ENCODE results near the gene RGS10.

The RGS10 gene

GRCh38 chr10:119517235-119518141 lies 25.0 kb downstream of the RGS10 start:
- DNase-seq: peak; percentile 35

GRCh38 chr10:119516381-119517234 lies 25.9 kb downstream of the RGS10 start:
- DNase-seq: peak; percentile 43

GRCh38 chr10:119515511-119516045 lies 26.9 kb downstream of the RGS10 start:
- DNase-seq: no peak

- DNase-seq: no peak
These were observed 27.7 kb downstream of the RGS10 start for GRCh38 chr10:119514819-119515218.

DNA sequence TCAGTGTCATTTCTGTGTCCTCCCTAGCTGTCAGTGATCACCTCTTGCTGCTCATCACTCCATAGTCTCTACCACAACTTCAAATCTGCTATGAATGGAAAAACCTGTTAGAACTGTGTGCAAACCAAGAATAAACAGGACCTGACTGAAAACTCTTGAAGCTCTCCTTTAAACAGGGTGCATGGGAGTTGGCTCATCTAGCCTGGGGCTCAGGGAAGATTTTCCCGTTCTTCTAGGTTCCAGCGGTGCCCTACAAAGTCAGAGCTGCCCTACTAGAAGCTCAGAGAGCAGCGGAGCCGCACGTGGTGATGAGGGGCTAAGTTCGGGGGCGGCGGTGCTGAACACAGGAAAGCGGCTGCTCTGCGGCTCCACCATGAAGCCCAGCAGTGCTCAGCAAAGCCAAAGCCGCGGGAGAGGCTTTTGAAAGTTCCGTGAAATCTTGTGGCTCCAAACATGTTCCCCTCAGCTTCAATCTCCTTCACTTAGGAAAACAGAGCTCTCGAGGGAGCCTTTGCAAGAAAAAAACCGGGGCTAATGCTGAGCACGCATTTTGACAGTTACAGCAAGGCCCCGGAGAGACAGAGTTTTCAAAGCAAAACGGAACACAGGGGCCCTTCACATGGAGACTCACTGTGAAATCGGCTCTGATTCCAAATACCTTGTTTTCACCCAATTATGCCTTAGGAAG lies 30.5 kb downstream of the RGS10 start:
- DNase-seq: no peak

DNA sequence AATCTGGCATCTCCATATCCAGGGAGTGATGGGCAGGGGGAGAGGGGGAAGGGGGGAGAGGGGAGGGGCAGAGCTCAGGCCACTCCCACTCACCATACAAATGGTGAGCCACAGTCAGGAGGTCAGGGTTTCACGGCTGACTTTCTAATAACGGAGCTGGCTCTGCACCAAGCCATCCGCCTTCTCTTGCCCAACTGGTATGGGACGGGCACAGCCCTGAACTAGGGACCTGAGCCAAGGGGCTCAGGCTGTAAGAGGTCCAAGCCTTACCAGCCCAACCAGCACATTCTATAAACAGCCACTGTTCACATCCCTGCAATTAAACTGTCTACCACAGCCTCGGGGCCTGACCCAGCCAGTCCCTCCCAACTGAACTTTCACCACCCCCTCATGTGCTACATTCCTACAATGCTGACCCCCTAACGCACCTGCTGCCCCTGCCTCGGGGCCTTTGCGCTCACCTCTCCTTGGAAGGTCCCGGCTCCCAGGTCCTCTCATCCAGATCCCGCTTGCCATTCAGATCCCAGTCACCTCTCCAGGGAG lies 32.5 kb downstream of the RGS10 start:
- no peak for DNase-seq

DNA sequence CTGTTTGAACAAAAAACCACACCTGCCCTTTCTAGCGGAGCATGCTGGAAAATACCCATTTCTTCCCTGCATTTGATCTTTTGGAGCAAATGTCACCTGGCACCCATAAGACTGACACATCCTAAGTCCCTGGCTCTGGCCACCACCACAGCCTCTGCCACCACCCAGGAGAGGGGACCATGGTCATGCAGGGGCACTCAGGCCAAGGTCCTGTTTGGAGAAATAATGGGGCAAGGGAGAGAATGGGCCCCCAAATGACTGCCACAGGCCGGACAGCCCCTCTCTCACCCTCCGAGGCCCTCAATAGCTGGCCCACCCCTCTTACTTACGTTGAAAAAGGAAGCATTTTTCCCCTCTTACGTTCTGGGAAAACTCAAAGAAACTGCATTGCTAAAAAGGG lies 35.4 kb downstream of the RGS10 start:
- no peak for DNase-seq

- no peak for DNase-seq
These were observed 36.8 kb downstream of the RGS10 start for GRCh38 chr10:119505588-119506315.

- DNase-seq: no peak
These were observed 37.4 kb downstream of the RGS10 start for GRCh38 chr10:119505131-119505551.

GRCh38 chr10:119504651-119505050 lies 37.9 kb downstream of the RGS10 start:
- no peak for DNase-seq

DNA sequence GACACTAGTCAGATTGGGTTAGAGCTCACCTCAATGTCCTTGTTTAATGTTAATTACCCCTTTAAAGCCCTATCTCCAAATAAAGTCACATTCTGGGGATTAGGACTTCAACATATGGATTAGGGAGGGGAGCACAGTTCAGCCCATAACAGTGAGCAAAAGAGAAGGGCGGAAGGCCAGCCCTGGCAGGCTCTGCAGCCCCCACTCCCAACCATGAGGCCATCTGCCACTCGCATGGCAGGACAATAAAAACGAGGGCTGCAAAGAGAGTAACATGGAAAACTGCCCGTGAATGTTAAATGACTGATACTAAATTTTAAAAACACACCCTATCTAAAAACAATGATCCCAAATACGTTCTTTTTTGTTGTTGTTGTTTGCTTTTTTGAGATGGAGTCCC lies 38.7 kb downstream of the RGS10 start:
- DNase-seq: no peak

DNA sequence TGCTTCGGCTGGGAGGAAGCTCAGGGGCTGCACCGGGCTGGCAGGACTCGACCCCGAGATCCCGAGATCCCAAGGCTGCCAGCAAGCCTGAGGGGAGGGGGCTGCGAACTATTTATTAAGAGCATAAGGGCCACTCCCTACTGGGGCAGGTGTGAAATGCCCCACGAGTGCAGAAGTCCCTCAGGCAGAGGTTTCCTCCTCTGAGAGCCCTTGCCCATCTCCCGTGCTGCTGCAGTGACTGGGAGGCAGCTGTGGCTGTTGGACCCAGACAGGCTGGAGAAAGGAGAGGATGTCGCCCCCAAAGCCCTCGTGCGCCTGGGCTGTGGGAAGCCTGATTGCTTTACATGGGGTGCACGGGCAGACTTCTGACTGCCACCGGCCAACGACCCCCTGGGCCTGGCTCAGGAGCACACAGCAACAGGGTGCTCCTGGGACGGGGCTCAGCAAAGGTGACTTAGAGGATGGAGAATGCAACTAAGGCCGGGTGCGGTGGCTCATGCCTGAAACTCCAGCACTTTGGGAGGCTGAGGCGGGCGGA lies 39.8 kb downstream of the RGS10 start:
- no peak for DNase-seq

DNA sequence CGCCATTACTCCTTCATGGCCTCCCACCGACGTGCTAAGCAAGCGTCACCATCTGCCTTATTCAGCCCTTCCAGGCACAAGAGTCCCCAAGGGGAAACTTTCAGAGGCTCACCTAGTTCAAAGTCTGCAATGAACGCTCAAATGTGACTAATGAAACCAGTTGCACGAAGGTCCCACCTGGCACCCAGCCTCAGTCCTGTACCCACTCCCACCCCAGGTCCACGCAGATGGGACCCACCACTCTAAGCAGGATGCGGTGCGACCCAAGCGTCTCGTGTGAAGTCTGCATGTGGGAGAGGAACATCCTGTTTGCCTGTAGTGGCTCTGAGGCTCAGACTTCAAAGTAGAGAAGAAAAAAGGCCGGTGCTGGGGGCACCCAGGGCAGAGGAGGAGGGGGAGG lies 40.3 kb downstream of the RGS10 start:
- DNase-seq: peak; percentile 67

DNA sequence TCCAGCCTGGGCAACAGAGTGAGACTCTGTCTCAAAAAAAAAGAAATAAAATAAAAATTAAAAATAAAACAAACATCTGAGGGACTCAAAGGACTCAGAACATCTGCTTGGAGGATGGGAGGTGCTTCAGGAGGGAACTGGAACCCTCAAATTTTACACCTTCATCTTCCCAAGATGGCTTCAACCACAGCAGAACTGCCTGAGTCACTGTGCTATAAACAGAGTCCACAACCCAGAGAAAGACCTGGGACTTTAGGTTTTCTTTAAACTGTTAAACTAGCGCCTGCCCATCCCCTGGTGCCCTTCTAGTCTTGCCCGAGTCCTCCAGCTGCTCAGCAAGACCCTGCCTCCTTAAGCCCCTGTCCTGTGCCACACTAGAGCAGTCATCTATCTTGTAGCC lies 40.8 kb downstream of the RGS10 start:
- no peak for DNase-seq

- no peak for DNase-seq
These were observed 41.7 kb downstream of the RGS10 start for GRCh38 chr10:119500821-119501220.

- DNase-seq: no peak
These were observed 42.3 kb downstream of the RGS10 start for GRCh38 chr10:119500123-119500795.

- DNase-seq: no peak
These were observed 42.9 kb downstream of the RGS10 start for GRCh38 chr10:119499677-119500002.

DNA sequence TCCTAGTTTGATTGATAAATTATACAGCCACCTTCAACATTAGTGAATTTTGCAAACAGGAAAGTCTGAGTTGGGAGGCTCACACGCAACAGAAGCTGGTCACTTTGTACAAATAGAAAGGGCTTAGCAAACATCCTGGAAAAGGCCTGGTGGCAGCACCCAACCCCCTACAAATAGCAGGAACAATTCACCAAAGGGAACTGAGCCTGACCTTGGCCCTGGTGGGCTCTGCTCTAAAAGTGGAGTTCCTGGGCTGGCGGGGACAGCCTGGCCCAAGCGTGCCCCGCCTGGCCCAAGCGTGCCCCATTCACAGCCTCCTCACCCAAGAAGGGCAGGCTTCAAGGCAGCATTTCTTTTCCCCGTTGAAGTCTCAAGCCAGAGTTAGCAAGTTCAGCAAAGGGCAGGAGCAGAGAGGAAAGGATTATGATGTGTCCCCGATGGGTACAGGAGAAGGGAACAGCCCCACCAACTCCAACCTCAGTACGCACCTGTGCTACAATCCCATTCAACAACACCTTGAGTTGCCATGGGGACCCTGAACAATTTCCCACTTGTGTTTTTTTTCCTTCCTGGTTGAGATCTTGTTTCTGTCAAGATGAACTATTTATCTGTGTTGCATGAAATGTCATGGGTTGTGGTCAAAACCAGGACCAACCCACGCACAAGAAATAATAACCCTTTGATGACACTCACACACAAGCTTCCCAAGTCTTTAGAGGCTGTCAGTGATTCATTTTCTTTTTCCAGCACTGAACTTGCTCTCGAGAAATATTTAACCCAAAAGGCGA lies 43.4 kb downstream of the RGS10 start:
- no peak for DNase-seq

DNA sequence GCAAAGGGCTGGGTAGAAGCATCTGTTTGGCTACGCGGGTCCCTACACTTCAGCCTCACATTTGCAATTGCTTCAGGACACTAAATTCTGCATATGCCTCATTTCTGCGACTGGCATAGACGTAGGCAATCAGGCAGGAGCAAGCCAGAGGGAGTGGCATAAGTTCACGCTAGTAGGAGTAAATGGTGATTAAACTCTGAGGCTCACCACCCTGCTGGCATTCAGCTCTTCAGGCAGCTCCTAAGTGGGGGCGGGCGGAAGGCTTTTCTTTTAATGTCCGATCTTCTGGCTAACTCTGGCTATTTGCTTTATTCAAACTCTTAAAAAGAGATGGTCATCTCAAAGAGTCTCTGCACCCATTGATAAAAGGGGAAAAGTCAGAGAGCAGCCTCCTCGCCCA lies 45.3 kb downstream of the RGS10 start:
- DNase-seq: no peak

GRCh38 chr10:119496273-119496672 lies 46.2 kb downstream of the RGS10 start:
- DNase-seq: no peak

Measured in T-helper 9 cell (primary cell).